K562 (cell line): ENCODE data around the gene INTS6. TPM values are rescaled to one million over a fixed set of nuclear protein-coding genes. Genes with fewer than 3 reads are reported as not detected.

Experiments
- ATAC-seq: fragments of 200-7000 bp; cut with Tn5 transposase; 3 replicates; pipeline ENCODE4 v1.9.1; 2020; ENCODE audit warnings: moderate library complexity
- BruUV-seq: library from RNA; stranded (reverse); fragments of 400-500 nt; replicated peaks from 2 replicates; lab custom pipeline; 2021; lab: Mats Ljungman, UMichigan
- CTCF ChIA-PET: fragments of 300-600 bp; formaldehyde crosslinking; extraction: SDS; loops from one replicate; lab custom pipeline; 2021; ENCODE audit warnings: low intra/inter-chr PET ratio; lab: Yijun Ruan, JAX
- POLR2A ChIA-PET: fragments of 300-600, 350-650 bp; sonication (Branson Sonifier 250); formaldehyde crosslinking; extraction: SDS; loops from one replicate; lab custom pipeline; 2021; ENCODE audit warnings: antibody characterized with exemption, inconsistent platforms; lab: Yijun Ruan, JAX
- DNase-seq, 4 experiments: peaks; one replicate each; pipeline versions ENCODE4 v3.0.0 to v3.0.0-alpha.2; 2011 to 2018; ENCODE audit warnings: low spot score in 3 of 4, mixed read lengths in 3 of 4; ENCODE audit errors: extremely low read depth in 1 of 4
- FAIRE-seq: peaks from 2 replicates; lab custom pipeline; 2011; peaks lifted over from hg19 to GRCh38; lab: Jason Lieb, UNC
- H2AFZ ChIP-seq: 2 replicates; pipeline ENCODE4 v1.6.0; 2011; ENCODE audit warnings: low read depth, low read length, control low read depth, inconsistent platforms
- H3K27ac ChIP-seq: fragments of 200-600 bp; 3 replicates; pipeline ENCODE4 v1.8.0; 2011; ENCODE audit warnings: low read depth, mild to moderate bottlenecking, control low read depth, inconsistent platforms, low read length, moderate library complexity, mixed read lengths; ENCODE audit errors: extremely low read depth
- H3K27me3 ChIP-seq, 2 experiments: fragments of 300-600 bp in 1 of 2; 2 replicates in 1 of 2; 3 replicates in 1 of 2; pipeline versions ENCODE4 v1.6.0 to v1.8.0; 2011; ENCODE audit warnings: inconsistent platforms in 2 of 2, low read length in 2 of 2, mild to moderate bottlenecking in 1 of 2, mixed read lengths in 1 of 2, moderate library complexity in 1 of 2; ENCODE audit not compliant: control insufficient read depth in 2 of 2, insufficient read depth in 2 of 2
- H3K36me3 ChIP-seq: fragments of 300-600 bp; 3 replicates; pipeline ENCODE4 v1.8.0; 2011; ENCODE audit warnings: mild to moderate bottlenecking, low read length, inconsistent platforms; ENCODE audit not compliant: control insufficient read depth, insufficient read depth
- H3K4me1 ChIP-seq, 2 experiments: fragments of 200-600 bp in 1 of 2; replicated peaks in 1 of 2; 2 replicates in 1 of 2; 3 replicates in 1 of 2; pipeline versions ENCODE4 v1.5.1 to v1.8.0; 2011; ENCODE audit warnings: inconsistent platforms in 2 of 2, low read length in 2 of 2, mild to moderate bottlenecking in 1 of 2, mixed read lengths in 1 of 2, moderate library complexity in 1 of 2; ENCODE audit not compliant: control insufficient read depth in 2 of 2, insufficient read depth in 2 of 2
- H3K4me2 ChIP-seq: 2 replicates; pipeline ENCODE4 v1.6.1; 2011; ENCODE audit warnings: low read length, control low read depth, inconsistent platforms, mixed read lengths; ENCODE audit not compliant: insufficient read depth
- H3K4me3 ChIP-seq: fragments of 200-600 bp; sonication (generic), shearing (Covaris generic); 2 replicates; pipeline ENCODE4 v1.5.1; 2016; ENCODE audit warnings: control low read depth, inconsistent platforms
- H3K79me2 ChIP-seq: fragments of 200-600 bp; 3 replicates; pipeline ENCODE4 v1.8.0; 2011; ENCODE audit warnings: low read length, inconsistent platforms; ENCODE audit not compliant: control insufficient read depth, insufficient read depth
- H3K9ac ChIP-seq, 2 experiments: 2 replicates each; pipeline versions ENCODE4 v1.6.0 to v1.6.1; 2011; ENCODE audit warnings: low read depth in 2 of 2, low read length in 2 of 2, control low read depth in 1 of 2, inconsistent platforms in 1 of 2, mild to moderate bottlenecking in 1 of 2, mixed read lengths in 1 of 2; ENCODE audit not compliant: insufficient read depth in 1 of 2
- H3K9me1 ChIP-seq: one replicate; pipeline ENCODE4 v1.6.0; 2011; ENCODE audit warnings: inconsistent platforms, mild to moderate bottlenecking, low read length, moderate library complexity; ENCODE audit not compliant: control insufficient read depth, insufficient read depth
- H3K9me3 ChIP-seq: replicated peaks from 2 replicates; pipeline ENCODE4 v1.5.1; 2011; ENCODE audit warnings: low read depth, low read length, inconsistent platforms; ENCODE audit not compliant: control insufficient read depth, insufficient read depth
- H4K20me1 ChIP-seq: replicated peaks from 2 replicates; pipeline ENCODE4 v1.6.1; 2011; ENCODE audit warnings: low read length, inconsistent platforms, mixed read lengths; ENCODE audit not compliant: control insufficient read depth, insufficient read depth
- GATA2 ChIP-seq: sonication (generic); formaldehyde crosslinking; IDR thresholded peaks from 2 replicates; pipeline ENCODE4 v1.4.0; 2020; ENCODE audit warnings: mild to moderate bottlenecking, missing genetic modification reagents
- MYBL2 ChIP-seq, 2 experiments: fragments of 450-650 bp in 1 of 2; sonication (generic) in 1 of 2; formaldehyde crosslinking in 1 of 2; IDR thresholded peaks; 2 replicates each; pipeline versions ENCODE4 v1.6.1 to v1.8.1; 2017 to 2022; ENCODE audit warnings: borderline replicate concordance in 1 of 2, inconsistent platforms in 1 of 2, low read depth in 1 of 2, mild to moderate bottlenecking in 1 of 2, missing genetic modification reagents in 1 of 2, moderate library complexity in 1 of 2
- NCOA4 ChIP-seq: fragments of 450-650 bp; IDR thresholded peaks from 2 replicates; pipeline ENCODE4 v1.6.1; 2018; ENCODE audit warnings: mild to moderate bottlenecking; ENCODE audit not compliant: partially characterized antibody
- NEUROD1 ChIP-seq: fragments of 150-350 bp; IDR thresholded peaks from 2 replicates; pipeline ENCODE4 v1.6.1; 2014; ENCODE audit warnings: borderline replicate concordance, low read length, low read depth; ENCODE audit not compliant: partially characterized antibody
- NFYB ChIP-seq: IDR thresholded peaks from 2 replicates; pipeline ENCODE4 v1.6.1; 2011; ENCODE audit warnings: mild to moderate bottlenecking, moderate library complexity; ENCODE audit not compliant: insufficient read length; ENCODE audit errors: extremely low read depth
- POLR2B ChIP-seq: fragments of 450-650 bp; IDR thresholded peaks from 2 replicates; pipeline ENCODE4 v1.6.1; 2018; ENCODE audit warnings: low read depth; ENCODE audit not compliant: partially characterized antibody
- RBM22 ChIP-seq: fragments of 200-400 bp; formaldehyde crosslinking; IDR thresholded peaks from 2 replicates; pipeline ENCODE4 v1.6.1; 2018; ENCODE audit warnings: low read length, low read depth; ENCODE audit not compliant: poor library complexity, severe bottlenecking
- SMARCB1 ChIP-seq: IDR thresholded peaks from 2 replicates; pipeline ENCODE4 v1.6.1; 2011; ENCODE audit warnings: improper control_type of control experiment, low read depth; ENCODE audit not compliant: insufficient read length
- SMC3 ChIP-seq: conservative IDR thresholded peaks from 2 replicates; pipeline ENCODE4 v1.6.1; 2011; ENCODE audit warnings: low read depth, low read length, improper control_type of control experiment; ENCODE audit not compliant: insufficient read depth
- TAL1 ChIP-seq: fragments of 450-650 bp; IDR thresholded peaks from 2 replicates; pipeline ENCODE4 v1.6.1; 2016; ENCODE audit warnings: mild to moderate bottlenecking
- XRCC5 ChIP-seq: fragments of 200-400 bp; formaldehyde crosslinking; IDR thresholded peaks from 2 replicates; pipeline ENCODE4 v1.6.1; 2017; ENCODE audit warnings: low read depth, mild to moderate bottlenecking, low read length
- WGBS: fragments of 100-300 bp; shearing (Covaris generic); methylation state at CpG from one replicate; pipeline ENCODE4 v1.1.6; 2016; ENCODE audit warnings: low coverage, mixed read lengths; ENCODE audit not compliant: insufficient coverage; ENCODE audit errors: missing lambda C conversion rate; 5-methylcytosine and 5-hydroxymethylcytosine counted together
- in situ Hi-C: fragments of 300-500 bp; cut with MboI; formaldehyde crosslinking; loops from 4 replicates; pipeline ENCODE4 v1.15.0; 2018; ENCODE audit warnings: inconsistent platforms, mixed read lengths
- intact Hi-C: fragments of 100-400 bp; cut with micrococcal nuclease; formaldehyde crosslinking; loops from 2 replicates; pipeline ENCODE4 v1.14.2; 2022
- polyA plus RNA-seq, 8 experiments: library from polyadenylated mRNA; depleted of rRNA in 4 of 8; stranded (reverse) in 5 of 8; unstranded in 3 of 8; fragments of >200 nt; fragmentation: Nextera tagmentation in 2 of 8; fragmentation: Illumina TruSeq in 1 of 8; extraction: Ambion mirVana in 2 of 8; extraction: Trizol in 1 of 8; gene quantifications; 2 replicates each; pipeline versions ENCODE4 v1.2.1 to v1.2.3, GENCODE V29; 2011 to 2014; ENCODE audit warnings: inconsistent platforms in 1 of 8, missing spikeins in 1 of 8
- total RNA-seq, 7 experiments: library from RNA; depleted of rRNA in 6 of 7; stranded (reverse); fragments of >200 nt in 6 of 7; fragmentation: Illumina TruSeq in 2 of 7; extraction: Trizol in 2 of 7; gene quantifications; 2 replicates each; pipeline versions ENCODE4 v1.2.1 to v1.2.3, GENCODE V29; 2011 to 2021; ENCODE audit warnings: low replicate concordance in 1 of 7
- TF ChIP-seq, protein P1 (sequence below): sonication (generic); formaldehyde crosslinking; IDR thresholded peaks from 2 replicates; pipeline ENCODE4 v1.8.1; 2023; ENCODE audit warnings: missing genetic modification reagents, mild to moderate bottlenecking, borderline replicate concordance
- TF ChIP-seq, protein P2 (sequence below): fragments of 250-450 bp; sonication (Bioruptor Pico); IDR thresholded peaks from 2 replicates; pipeline ENCODE4 v1.5.0; 2020; ENCODE audit warnings: mild to moderate bottlenecking
- TF ChIP-seq, protein P3 (sequence below): fragments of 250-450 bp; sonication (Bioruptor Pico); IDR thresholded peaks from 2 replicates; pipeline ENCODE4 v1.5.0; 2021

The INTS6 gene
- total and polyA plus RNA-seq, 9 of the 15 experiments (the other 6 are each of a cell fraction or from before 2014, with no cell fraction given), result 3.7 to 29.8 (median 16.1) TPM

DNA sequence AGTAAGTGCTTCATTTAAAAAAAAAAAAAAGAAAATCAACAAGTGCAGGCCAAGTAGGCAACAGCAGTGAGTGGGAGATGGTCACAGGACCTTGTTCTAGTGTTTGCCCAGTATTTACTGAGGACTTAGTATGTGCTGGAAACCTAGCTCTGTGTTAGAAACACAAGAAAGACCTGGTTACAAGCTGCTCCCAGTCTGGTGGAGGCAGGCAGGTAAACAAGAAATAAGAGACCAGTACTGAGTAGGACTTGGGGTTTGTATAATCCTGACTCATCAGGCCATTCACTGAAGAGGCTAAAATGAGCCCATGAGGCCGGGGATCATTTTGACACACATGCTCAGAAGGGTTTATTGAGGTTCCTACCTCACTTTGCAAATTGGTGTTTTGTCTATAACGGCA, 134.8 kb downstream of the INTS6 start:
- 0% methylated on average over 2 of the region's 2 CpGs for WGBS
- H3K27ac ChIP-seq, result no peak overlapping the region
- ATAC-seq (no peak), DNase-seq (no peak), FAIRE-seq (no peak)
- no peak overlapping the region for H3K4me3 ChIP-seq
- intact Hi-C loops, result no loop called here
- no peaks in the 10 kb centered on the region for H3K9me1 ChIP-seq
- no peaks in the 10 kb centered on the region for H4K20me1 ChIP-seq
- no TSS peak for BruUV-seq
- H3K4me2 ChIP-seq, result no peak overlapping the region
- no peak overlapping the region for H2AFZ ChIP-seq
- H3K36me3 ChIP-seq, result no peaks in the 10 kb centered on the region
- ChIA-PET CTCF (no interaction called here), POLR2A (interaction anchor here (0.7 kb wide), 1 partner anchor 14 kb away, joined by 3 read pairs; no protein-coding TSS in a partner anchor)
- H3K9ac ChIP-seq, result no peak overlapping the region
- no peaks in the 10 kb centered on the region for H3K9me3 ChIP-seq
- peaks cover 5 to 16% of the 10 kb centered on the region in 2 experiments; a peak in 4 of 5 replicates for H3K27me3 ChIP-seq
- no peaks in the 10 kb centered on the region for H3K79me2 ChIP-seq
- H3K4me1 ChIP-seq, result no peaks in the 10 kb centered on the region
- in situ Hi-C loops, result no loop called here
- TF ChIP-seq NFYB (no peak), MYBL2 (IDR thresholded peaks at IDR 0.05; ENCODE audit: low read depth) (no peak), MYBL2 (CRISPR knock-in tag; IDR thresholded peaks at IDR 0.05; ENCODE audit: borderline replicate concordance) (no peak), SMARCB1 (no peak), NCOA4 (no peak), XRCC5 (no peak), POLR2B (no peak), GATA2 (CRISPR knock-in tag) (no peak), RBM22 (no peak), NEUROD1 (no peak), SMC3 (no peak), TAL1 (no peak)
- TF ChIP-seq, protein P1, sequence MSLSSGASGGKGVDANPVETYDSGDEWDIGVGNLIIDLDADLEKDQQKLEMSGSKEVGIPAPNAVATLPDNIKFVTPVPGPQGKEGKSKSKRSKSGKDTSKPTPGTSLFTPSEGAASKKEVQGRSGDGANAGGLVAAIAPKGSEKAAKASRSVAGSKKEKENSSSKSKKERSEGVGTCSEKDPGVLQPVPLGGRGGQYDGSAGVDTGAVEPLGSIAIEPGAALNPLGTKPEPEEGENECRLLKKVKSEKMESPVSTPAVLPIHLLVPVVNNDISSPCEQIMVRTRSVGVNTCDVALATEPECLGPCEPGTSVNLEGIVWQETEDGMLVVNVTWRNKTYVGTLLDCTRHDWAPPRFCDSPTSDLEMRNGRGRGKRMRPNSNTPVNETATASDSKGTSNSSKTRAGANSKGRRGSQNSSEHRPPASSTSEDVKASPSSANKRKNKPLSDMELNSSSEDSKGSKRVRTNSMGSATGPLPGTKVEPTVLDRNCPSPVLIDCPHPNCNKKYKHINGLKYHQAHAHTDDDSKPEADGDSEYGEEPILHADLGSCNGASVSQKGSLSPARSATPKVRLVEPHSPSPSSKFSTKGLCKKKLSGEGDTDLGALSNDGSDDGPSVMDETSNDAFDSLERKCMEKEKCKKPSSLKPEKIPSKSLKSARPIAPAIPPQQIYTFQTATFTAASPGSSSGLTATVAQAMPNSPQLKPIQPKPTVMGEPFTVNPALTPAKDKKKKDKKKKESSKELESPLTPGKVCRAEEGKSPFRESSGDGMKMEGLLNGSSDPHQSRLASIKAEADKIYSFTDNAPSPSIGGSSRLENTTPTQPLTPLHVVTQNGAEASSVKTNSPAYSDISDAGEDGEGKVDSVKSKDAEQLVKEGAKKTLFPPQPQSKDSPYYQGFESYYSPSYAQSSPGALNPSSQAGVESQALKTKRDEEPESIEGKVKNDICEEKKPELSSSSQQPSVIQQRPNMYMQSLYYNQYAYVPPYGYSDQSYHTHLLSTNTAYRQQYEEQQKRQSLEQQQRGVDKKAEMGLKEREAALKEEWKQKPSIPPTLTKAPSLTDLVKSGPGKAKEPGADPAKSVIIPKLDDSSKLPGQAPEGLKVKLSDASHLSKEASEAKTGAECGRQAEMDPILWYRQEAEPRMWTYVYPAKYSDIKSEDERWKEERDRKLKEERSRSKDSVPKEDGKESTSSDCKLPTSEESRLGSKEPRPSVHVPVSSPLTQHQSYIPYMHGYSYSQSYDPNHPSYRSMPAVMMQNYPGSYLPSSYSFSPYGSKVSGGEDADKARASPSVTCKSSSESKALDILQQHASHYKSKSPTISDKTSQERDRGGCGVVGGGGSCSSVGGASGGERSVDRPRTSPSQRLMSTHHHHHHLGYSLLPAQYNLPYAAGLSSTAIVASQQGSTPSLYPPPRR (CRISPR knock-in tag), result no peak
- TF ChIP-seq, protein P2, sequence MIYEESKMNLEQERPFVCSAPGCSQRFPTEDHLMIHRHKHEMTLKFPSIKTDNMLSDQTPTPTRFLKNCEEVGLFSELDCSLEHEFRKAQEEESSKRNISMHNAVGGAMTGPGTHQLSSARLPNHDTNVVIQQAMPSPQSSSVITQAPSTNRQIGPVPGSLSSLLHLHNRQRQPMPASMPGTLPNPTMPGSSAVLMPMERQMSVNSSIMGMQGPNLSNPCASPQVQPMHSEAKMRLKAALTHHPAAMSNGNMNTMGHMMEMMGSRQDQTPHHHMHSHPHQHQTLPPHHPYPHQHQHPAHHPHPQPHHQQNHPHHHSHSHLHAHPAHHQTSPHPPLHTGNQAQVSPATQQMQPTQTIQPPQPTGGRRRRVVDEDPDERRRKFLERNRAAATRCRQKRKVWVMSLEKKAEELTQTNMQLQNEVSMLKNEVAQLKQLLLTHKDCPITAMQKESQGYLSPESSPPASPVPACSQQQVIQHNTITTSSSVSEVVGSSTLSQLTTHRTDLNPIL (CRISPR knock-in tag), result no peak
- TF ChIP-seq, protein P3, sequence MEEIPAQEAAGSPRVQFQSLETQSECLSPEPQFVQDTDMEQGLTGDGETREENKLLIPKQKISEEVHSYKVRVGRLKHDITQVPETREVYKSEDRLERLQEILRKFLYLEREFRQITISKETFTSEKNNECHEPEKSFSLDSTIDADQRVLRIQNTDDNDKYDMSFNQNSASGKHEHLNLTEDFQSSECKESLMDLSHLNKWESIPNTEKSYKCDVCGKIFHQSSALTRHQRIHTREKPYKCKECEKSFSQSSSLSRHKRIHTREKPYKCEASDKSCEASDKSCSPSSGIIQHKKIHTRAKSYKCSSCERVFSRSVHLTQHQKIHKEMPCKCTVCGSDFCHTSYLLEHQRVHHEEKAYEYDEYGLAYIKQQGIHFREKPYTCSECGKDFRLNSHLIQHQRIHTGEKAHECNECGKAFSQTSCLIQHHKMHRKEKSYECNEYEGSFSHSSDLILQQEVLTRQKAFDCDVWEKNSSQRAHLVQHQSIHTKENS, result no peak
